ENCODE data around the gene CCR7.
"Not testable (repeated sequence)": the region's sequence is repeated elsewhere in the genome, so short reads cannot be mapped to it uniquely, and the experiment has no call there.

The CCR7 gene

DNA sequence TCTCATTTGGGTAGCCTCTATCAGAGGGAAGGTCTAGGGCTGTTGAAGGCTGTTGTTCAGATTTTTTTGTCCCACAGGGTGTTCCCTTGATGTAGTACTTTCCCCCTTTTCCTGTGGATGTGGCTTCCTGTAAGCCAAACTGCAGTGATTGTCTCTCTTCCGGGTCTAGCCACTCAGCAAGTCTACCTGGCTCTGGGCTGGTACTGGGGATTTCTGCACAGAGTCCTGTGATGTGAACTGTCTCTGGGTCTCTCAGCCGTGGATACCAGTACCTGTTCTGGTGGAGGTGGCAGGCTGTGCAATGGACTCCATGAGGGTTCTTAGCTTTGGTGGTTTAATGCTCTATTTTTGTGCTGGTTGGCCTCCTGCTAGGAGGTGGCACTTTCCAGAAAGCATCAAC, 23.3 kb upstream of the CCR7 start:
- H3K36me3 ChIP-seq (ENCODE audit: insufficient read depth, low read length) = no peaks in the 10 kb centered on the region
- H3K9ac ChIP-seq (ENCODE audit: low read length) = no peak overlapping the region
- H3K27me3 ChIP-seq (ENCODE audit: control insufficient read depth in 1 of 2, insufficient read depth in 2 of 2, low read length in 2 of 2) = no peaks in the 10 kb centered on the region
- H3K4me1 ChIP-seq (ENCODE audit: insufficient read depth, low read length) = no peaks in the 10 kb centered on the region
- H3K9me3 ChIP-seq (ENCODE audit: low read length) = no peaks in the 10 kb centered on the region
- no peak overlapping the region for H3K27ac ChIP-seq (ENCODE audit: low read depth, low read length)
- H3K4me3 ChIP-seq (ENCODE audit: low read depth in 1 of 2, low read length in 2 of 2) = no peak overlapping the region

DNA sequence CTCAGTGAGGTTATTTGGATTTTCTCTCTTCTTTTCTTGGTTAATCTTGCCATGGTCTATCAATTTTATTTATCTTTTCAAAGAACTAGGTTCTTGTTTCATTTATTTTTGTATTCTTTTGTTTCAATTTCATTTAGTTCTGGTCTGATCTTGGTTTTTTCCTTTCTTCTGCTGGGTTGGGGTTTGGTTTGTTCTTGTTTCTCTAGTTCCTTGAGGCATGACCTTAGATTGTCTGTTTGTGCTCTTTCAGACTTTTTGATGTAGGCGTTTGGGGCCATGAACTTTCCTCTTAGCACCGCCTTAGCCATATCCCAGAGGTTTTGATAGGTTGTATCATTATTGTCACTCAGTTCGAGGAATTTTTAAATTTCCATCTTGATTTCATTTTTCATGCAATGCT, 21.0 kb upstream of the CCR7 start:
- H3K36me3 ChIP-seq (ENCODE audit: insufficient read depth, low read length); H3K4me3 ChIP-seq (ENCODE audit: low read depth in 1 of 2, low read length in 2 of 2); H3K27ac ChIP-seq (ENCODE audit: low read depth, low read length); H3K4me1 ChIP-seq (ENCODE audit: insufficient read depth, low read length); H3K9me3 ChIP-seq (ENCODE audit: low read length); H3K9ac ChIP-seq (ENCODE audit: low read length); H3K27me3 ChIP-seq (ENCODE audit: control insufficient read depth in 1 of 2, insufficient read depth in 2 of 2, low read length in 2 of 2): not testable (repeated sequence)

DNA sequence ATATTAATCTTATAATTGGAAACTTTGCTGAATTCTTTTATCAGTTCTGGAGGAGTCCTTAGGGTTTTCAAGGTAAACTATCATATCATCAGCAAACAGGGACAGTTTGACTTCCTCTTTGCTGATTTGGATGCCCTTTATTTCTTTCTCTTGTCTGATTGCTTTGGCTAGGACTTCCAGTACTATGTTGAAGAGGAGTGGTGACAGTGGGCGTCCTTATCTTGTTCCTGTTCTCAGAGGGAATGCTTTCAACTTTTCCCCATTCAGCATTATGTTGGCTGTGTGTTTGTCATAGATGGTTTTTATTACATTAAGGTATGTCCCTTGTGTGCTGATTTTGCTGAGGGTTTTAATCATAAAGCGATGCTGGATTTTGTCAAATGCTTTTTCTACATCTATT, 19.7 kb upstream of the CCR7 start:
- not testable (repeated sequence) for H3K9ac ChIP-seq (ENCODE audit: low read length); H3K4me1 ChIP-seq (ENCODE audit: insufficient read depth, low read length); H3K4me3 ChIP-seq (ENCODE audit: low read depth in 1 of 2, low read length in 2 of 2); H3K36me3 ChIP-seq (ENCODE audit: insufficient read depth, low read length); H3K9me3 ChIP-seq (ENCODE audit: low read length); H3K27me3 ChIP-seq (ENCODE audit: control insufficient read depth in 1 of 2, insufficient read depth in 2 of 2, low read length in 2 of 2); H3K27ac ChIP-seq (ENCODE audit: low read depth, low read length)

DNA sequence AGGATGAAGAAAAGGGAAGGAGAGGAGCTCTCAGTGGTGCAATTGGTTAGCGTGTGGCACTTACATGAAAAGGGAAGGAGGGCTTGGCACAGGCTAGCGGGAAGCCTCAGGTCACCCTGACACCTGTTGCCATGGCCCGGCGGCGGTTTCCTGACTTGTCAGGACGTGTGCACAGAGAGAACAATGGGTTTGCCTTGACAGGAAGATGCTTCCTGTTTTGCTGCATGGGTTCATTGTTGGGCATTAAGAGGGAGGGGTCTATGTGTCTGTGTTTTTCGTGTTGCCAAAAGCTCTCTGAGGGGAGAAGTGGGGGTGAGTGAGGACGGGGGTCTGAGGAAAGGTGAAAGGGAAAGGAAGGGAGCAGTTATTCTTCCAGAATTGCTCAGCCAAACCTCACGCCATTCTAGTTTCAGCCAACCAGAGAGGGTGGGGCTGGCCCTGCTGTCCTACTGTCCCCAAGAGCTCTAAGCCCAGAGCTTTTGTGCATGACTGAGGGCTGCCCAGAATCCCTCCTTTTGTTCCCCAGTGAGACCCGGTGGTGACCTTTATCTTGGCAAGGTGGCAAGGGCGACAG, 17.1 kb upstream of the CCR7 start:
- no peak overlapping the region for H3K4me3 ChIP-seq (ENCODE audit: low read depth in 1 of 2, low read length in 2 of 2)
- no peaks in the 10 kb centered on the region for H3K36me3 ChIP-seq (ENCODE audit: insufficient read depth, low read length)
- no peaks in the 10 kb centered on the region for H3K27me3 ChIP-seq (ENCODE audit: control insufficient read depth in 1 of 2, insufficient read depth in 2 of 2, low read length in 2 of 2)
- H3K27ac ChIP-seq (ENCODE audit: low read depth, low read length) = no peak overlapping the region
- no peaks in the 10 kb centered on the region for H3K4me1 ChIP-seq (ENCODE audit: insufficient read depth, low read length)
- no peaks in the 10 kb centered on the region for H3K9me3 ChIP-seq (ENCODE audit: low read length)
- no peak overlapping the region for H3K9ac ChIP-seq (ENCODE audit: low read length)

DNA sequence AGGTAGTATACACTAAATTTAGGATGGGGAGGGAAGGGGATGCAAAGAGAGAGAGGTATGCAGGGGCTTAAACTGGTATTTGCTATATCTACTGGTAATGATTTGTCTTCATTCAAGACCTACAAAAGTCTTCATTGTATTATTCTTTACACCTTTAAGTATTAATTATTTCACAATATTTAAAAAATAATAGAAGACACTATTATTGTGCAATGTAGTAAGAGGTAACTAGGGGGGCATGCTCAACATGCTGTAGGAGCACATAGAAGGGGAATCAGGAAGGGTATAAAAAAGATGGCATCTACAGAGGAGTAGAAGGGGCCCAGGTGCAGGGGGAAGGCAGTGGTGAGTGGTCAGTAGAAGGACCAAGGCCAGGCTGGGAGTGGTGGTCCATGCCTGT, 14.9 kb upstream of the CCR7 start:
- no peaks in the 10 kb centered on the region for H3K9me3 ChIP-seq (ENCODE audit: low read length)
- no peak overlapping the region for H3K27ac ChIP-seq (ENCODE audit: low read depth, low read length)
- no peak overlapping the region for H3K4me3 ChIP-seq (ENCODE audit: low read depth in 1 of 2, low read length in 2 of 2)
- no peak overlapping the region for H3K9ac ChIP-seq (ENCODE audit: low read length)
- no peaks in the 10 kb centered on the region for H3K4me1 ChIP-seq (ENCODE audit: insufficient read depth, low read length)
- H3K27me3 ChIP-seq (ENCODE audit: control insufficient read depth in 1 of 2, insufficient read depth in 2 of 2, low read length in 2 of 2) = no peaks in the 10 kb centered on the region
- no peaks in the 10 kb centered on the region for H3K36me3 ChIP-seq (ENCODE audit: insufficient read depth, low read length)

DNA sequence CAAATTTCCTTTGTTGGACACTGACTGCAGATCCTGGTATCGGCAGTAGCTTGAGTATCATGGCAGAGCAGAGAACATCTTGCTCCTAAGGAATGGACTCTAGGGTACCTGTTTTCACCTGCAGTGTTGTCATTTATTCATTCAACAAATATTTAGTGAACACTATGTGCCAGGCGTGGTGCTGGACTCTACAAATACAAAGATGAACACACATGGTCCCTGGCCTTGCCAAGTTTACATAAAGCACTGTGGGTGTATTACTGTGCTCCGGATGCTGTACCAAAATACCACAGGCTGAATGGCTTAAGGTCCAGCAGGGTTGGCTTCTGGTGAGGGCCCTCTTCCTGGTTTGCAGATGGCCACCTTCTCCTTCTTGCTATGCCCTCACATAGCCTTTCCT, 14.2 kb upstream of the CCR7 start:
- Histone ChIP-seq H3K36me3 (ENCODE audit: insufficient read depth, low read length) (no peaks in the 10 kb centered on the region), H3K27ac (ENCODE audit: low read depth, low read length) (no peak overlapping the region), H3K9ac (ENCODE audit: low read length) (no peak overlapping the region), H3K4me3 (ENCODE audit: low read depth in 1 of 2, low read length in 2 of 2) (no peak overlapping the region), H3K27me3 (ENCODE audit: control insufficient read depth in 1 of 2, insufficient read depth in 2 of 2, low read length in 2 of 2) (no peaks in the 10 kb centered on the region), H3K9me3 (ENCODE audit: low read length) (no peaks in the 10 kb centered on the region), H3K4me1 (ENCODE audit: insufficient read depth, low read length) (no peaks in the 10 kb centered on the region)

DNA sequence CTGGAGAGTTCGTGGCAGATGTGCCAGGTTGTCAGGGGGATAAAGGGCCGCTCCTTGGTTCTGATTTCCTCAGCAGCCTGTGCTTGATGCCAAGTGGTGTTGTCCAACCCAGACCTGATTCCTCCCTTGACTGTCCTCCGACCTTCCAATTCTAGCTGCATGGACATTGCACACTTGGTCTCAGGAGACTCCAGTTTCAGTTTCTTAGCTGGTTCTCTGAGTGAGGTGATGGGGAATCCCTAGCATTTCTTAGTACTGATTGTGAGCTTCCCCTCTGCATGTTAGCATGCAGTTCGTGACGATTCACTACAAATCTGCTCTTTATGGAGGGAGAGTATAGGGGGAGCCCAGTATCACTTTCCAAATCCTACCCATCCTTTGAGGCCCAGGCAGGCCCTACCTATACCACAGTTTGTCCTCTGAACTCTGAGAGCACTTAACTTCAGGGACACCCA, 12.4 kb upstream of the CCR7 start:
- no peaks in the 10 kb centered on the region for H3K4me1 ChIP-seq (ENCODE audit: insufficient read depth, low read length)
- H3K36me3 ChIP-seq (ENCODE audit: insufficient read depth, low read length) = no peaks in the 10 kb centered on the region
- no peak overlapping the region for H3K9ac ChIP-seq (ENCODE audit: low read length)
- no peak overlapping the region for H3K27ac ChIP-seq (ENCODE audit: low read depth, low read length)
- no peak overlapping the region for H3K4me3 ChIP-seq (ENCODE audit: low read depth in 1 of 2, low read length in 2 of 2)
- H3K27me3 ChIP-seq (ENCODE audit: control insufficient read depth in 1 of 2, insufficient read depth in 2 of 2, low read length in 2 of 2) = no peaks in the 10 kb centered on the region
- no peaks in the 10 kb centered on the region for H3K9me3 ChIP-seq (ENCODE audit: low read length)

DNA sequence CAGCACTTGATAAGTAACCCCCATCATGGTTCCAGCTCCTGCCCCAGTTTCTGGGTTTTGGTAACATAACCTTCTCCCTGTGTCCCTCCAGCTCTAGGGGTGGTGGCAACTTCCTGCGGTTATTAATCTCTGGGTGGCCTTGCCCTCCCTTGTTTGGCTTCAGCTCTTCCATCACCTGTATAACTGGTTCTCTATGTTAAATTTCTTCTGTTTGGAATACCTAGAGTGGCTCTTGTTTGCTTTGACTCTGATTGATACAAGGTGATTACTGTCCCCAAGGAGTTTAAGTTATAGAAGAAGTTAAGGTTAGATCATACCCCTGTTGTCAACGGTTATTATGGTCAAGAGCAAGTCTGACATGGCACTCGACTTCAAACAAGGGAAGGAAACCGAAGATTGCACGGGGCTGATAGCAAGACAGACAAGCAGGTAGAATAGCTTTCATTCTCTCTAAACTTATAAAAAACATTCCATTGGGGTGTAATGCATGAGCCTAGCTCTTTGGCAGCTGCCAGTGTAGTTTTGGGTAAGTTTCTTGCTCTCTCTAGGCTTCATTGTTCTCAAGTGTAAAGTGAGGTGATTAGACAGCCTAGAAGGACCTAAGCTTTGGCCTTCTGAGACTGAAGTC, 11.0 kb upstream of the CCR7 start:
- Histone ChIP-seq H3K27me3 (ENCODE audit: control insufficient read depth in 1 of 2, insufficient read depth in 2 of 2, low read length in 2 of 2) (no peaks in the 10 kb centered on the region), H3K9ac (ENCODE audit: low read length) (no peak overlapping the region), H3K4me3 (ENCODE audit: low read depth in 1 of 2, low read length in 2 of 2) (no peak overlapping the region), H3K9me3 (ENCODE audit: low read length) (no peaks in the 10 kb centered on the region), H3K4me1 (ENCODE audit: insufficient read depth, low read length) (no peaks in the 10 kb centered on the region), H3K27ac (ENCODE audit: low read depth, low read length) (no peak overlapping the region), H3K36me3 (ENCODE audit: insufficient read depth, low read length) (no peaks in the 10 kb centered on the region)

DNA sequence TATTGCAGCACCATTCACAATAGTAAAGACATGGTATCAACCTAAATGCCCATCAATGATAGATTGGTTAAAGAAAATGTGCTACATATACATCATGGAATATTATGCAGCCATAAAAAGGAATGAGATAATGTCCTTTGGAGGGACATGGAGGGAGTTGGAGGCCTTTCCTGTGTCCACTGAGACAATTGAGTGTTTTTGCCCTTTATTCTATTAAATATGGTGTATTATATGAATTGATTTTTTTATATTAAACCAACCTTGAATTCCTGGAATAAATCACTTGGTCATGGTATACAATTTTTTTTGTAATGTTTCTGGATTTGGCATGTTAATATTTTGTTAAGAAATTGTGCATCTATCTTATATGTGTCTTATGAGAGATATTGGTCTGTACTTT, 9.0 kb upstream of the CCR7 start:
- no peaks in the 10 kb centered on the region for H3K27me3 ChIP-seq (ENCODE audit: control insufficient read depth in 1 of 2, insufficient read depth in 2 of 2, low read length in 2 of 2)
- no peaks in the 10 kb centered on the region for H3K36me3 ChIP-seq (ENCODE audit: insufficient read depth, low read length)
- no peaks in the 10 kb centered on the region for H3K9me3 ChIP-seq (ENCODE audit: low read length)
- no peak overlapping the region for H3K9ac ChIP-seq (ENCODE audit: low read length)
- no peak overlapping the region for H3K27ac ChIP-seq (ENCODE audit: low read depth, low read length)
- H3K4me3 ChIP-seq (ENCODE audit: low read depth in 1 of 2, low read length in 2 of 2) = no peak overlapping the region
- H3K4me1 ChIP-seq (ENCODE audit: insufficient read depth, low read length) = no peaks in the 10 kb centered on the region

DNA sequence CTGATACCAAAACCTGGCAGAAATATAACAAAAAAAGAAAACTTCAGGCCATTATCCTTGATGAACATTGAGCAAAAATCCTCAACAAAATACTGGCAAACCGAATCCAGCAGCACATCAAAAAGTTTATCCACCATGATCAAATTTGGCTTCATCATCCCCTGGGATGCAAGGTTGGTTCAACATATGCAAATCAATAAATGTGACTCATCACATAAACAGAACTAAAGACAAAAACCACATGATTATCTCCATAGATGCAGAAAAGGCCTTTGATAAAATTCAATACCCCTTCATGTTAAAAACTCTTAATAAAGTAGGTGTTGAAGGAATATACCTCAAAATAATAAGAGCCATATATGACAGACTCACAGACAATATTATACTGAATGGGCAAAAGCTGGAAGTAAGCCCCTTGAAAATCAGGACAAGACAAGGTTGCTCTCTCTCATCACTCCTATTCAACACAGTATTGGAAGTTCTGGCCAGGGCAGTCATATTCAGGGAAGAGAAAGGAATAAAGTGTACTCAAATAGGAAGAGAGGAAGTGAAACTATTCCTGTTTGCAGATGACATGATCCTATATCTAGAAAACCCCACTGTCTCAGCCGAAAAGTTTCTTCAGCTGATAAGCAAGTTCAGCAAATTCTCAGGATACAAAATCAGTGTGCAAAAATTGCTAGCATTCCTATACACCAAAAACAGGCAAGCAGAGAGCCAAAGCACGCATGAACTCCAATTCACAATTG, 7.1 kb upstream of the CCR7 start:
- H3K9me3 ChIP-seq (ENCODE audit: low read length); H3K27ac ChIP-seq (ENCODE audit: low read depth, low read length); H3K27me3 ChIP-seq (ENCODE audit: control insufficient read depth in 1 of 2, insufficient read depth in 2 of 2, low read length in 2 of 2); H3K9ac ChIP-seq (ENCODE audit: low read length); H3K36me3 ChIP-seq (ENCODE audit: insufficient read depth, low read length); H3K4me1 ChIP-seq (ENCODE audit: insufficient read depth, low read length); H3K4me3 ChIP-seq (ENCODE audit: low read depth in 1 of 2, low read length in 2 of 2): not testable (repeated sequence)

DNA sequence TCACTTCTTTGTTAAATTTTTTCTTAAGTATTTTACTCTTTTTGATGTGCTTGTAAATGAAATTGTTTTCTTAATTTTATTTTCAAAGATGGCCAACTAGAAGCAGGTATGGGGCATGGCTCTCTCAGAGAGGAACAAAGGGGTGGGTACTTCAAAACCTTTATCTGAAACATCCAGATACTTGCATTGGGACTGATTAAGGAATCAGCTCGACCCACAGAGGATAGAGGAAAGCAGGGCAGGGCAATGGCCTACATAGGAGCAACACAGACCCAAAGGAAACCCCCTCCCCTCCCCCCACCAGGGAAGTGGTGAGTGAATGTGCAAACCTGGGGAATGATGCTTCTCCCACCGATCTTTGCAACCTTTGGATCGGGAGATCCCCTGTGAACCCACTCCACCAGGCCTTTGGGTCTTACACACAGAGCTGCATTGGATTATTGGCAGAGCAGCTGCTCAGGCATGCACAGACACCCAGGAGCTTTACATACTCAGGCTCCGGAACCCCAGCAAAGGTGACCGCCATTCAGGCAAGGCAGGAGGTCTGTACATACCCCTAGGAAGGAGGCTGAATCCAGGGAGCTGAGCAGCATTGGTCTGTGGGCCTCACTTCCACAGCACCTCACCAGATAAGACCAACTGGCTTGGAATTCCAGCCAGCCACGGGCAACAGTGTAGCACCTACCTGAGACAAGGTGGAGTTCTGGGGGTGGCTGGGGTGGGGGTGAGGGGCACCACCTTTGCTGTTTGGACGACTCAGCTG, 3.0 kb upstream of the CCR7 start:
- Histone ChIP-seq H3K4me3 (ENCODE audit: low read depth in 1 of 2, low read length in 2 of 2) (no peak overlapping the region), H3K9me3 (ENCODE audit: low read length) (no peaks in the 10 kb centered on the region), H3K9ac (ENCODE audit: low read length) (no peak overlapping the region), H3K27ac (ENCODE audit: low read depth, low read length) (no peak overlapping the region), H3K36me3 (ENCODE audit: insufficient read depth, low read length) (no peaks in the 10 kb centered on the region), H3K27me3 (ENCODE audit: control insufficient read depth in 1 of 2, insufficient read depth in 2 of 2, low read length in 2 of 2) (no peaks in the 10 kb centered on the region), H3K4me1 (ENCODE audit: insufficient read depth, low read length) (no peaks in the 10 kb centered on the region)
